K562 (cell line): ENCODE measurements around the gene MYO1F. TPM values are rescaled to one million over a fixed set of nuclear protein-coding genes. Genes with fewer than 3 reads are reported as not detected.

Experiments
- polyA plus RNA-seq, 8 experiments: library from polyadenylated mRNA; depleted of rRNA in 4 of 8; stranded (reverse) in 5 of 8; unstranded in 3 of 8; fragments of >200 nt; fragmentation: Nextera tagmentation in 2 of 8; fragmentation: Illumina TruSeq in 1 of 8; extraction: Ambion mirVana in 2 of 8; extraction: Trizol in 1 of 8; gene quantifications; 2 replicates each; pipeline versions ENCODE4 v1.2.1 to v1.2.3, GENCODE V29; 2011 to 2014; ENCODE audit warnings: inconsistent platforms in 1 of 8, missing spikeins in 1 of 8
- total RNA-seq, 7 experiments: library from RNA; depleted of rRNA in 6 of 7; stranded (reverse); fragments of >200 nt in 6 of 7; fragmentation: Illumina TruSeq in 2 of 7; extraction: Trizol in 2 of 7; gene quantifications; 2 replicates each; pipeline versions ENCODE4 v1.2.1 to v1.2.3, GENCODE V29; 2011 to 2021; ENCODE audit warnings: low replicate concordance in 1 of 7
- TF ChIP-seq, protein P1 (sequence below), 2 experiments: fragments of 450-650 bp; IDR thresholded peaks; 2 replicates each; pipeline ENCODE4 v1.6.1; 2016; ENCODE audit warnings: mild to moderate bottlenecking in 2 of 2, borderline replicate concordance in 1 of 2, low read depth in 1 of 2, moderate library complexity in 1 of 2

Gene MYO1F
- total and polyA plus RNA-seq, 9 of the 15 experiments (the other 6 are each of a cell fraction or from before 2014, with no cell fraction given): 0.78 to 9.4 (median 4.3) TPM

DNA sequence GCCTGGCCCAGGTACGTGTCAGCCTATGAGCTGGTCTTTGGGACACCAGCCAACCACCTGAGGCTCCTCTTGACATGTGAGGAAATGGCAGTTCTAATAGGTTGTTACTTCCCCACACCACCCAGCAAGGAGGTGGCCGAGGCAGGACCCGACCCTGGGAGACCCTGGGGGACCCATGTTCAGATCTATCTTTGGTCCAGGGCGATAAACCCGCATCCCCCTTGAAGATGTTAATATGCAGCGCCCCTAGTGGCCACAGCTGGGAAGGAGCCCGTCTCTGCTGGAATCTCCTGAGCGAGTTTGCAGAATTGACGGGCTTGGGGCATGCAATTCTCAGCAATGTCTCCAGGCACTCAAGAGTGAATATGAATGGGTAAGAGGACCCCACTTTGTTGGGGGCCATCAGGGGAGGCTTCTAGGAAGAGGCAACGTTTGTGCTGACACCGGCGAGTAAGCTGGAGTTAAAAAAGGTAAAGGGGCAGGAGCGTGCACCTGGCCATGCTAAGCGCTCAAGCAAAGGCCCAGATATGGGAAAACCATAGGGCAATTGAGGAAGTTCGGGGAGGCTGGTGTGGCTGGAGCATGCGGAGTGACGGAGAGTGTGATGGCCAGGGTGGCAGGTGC, 1.5 kb upstream of the MYO1F start (continued):
- TF ChIP-seq, protein P1, sequence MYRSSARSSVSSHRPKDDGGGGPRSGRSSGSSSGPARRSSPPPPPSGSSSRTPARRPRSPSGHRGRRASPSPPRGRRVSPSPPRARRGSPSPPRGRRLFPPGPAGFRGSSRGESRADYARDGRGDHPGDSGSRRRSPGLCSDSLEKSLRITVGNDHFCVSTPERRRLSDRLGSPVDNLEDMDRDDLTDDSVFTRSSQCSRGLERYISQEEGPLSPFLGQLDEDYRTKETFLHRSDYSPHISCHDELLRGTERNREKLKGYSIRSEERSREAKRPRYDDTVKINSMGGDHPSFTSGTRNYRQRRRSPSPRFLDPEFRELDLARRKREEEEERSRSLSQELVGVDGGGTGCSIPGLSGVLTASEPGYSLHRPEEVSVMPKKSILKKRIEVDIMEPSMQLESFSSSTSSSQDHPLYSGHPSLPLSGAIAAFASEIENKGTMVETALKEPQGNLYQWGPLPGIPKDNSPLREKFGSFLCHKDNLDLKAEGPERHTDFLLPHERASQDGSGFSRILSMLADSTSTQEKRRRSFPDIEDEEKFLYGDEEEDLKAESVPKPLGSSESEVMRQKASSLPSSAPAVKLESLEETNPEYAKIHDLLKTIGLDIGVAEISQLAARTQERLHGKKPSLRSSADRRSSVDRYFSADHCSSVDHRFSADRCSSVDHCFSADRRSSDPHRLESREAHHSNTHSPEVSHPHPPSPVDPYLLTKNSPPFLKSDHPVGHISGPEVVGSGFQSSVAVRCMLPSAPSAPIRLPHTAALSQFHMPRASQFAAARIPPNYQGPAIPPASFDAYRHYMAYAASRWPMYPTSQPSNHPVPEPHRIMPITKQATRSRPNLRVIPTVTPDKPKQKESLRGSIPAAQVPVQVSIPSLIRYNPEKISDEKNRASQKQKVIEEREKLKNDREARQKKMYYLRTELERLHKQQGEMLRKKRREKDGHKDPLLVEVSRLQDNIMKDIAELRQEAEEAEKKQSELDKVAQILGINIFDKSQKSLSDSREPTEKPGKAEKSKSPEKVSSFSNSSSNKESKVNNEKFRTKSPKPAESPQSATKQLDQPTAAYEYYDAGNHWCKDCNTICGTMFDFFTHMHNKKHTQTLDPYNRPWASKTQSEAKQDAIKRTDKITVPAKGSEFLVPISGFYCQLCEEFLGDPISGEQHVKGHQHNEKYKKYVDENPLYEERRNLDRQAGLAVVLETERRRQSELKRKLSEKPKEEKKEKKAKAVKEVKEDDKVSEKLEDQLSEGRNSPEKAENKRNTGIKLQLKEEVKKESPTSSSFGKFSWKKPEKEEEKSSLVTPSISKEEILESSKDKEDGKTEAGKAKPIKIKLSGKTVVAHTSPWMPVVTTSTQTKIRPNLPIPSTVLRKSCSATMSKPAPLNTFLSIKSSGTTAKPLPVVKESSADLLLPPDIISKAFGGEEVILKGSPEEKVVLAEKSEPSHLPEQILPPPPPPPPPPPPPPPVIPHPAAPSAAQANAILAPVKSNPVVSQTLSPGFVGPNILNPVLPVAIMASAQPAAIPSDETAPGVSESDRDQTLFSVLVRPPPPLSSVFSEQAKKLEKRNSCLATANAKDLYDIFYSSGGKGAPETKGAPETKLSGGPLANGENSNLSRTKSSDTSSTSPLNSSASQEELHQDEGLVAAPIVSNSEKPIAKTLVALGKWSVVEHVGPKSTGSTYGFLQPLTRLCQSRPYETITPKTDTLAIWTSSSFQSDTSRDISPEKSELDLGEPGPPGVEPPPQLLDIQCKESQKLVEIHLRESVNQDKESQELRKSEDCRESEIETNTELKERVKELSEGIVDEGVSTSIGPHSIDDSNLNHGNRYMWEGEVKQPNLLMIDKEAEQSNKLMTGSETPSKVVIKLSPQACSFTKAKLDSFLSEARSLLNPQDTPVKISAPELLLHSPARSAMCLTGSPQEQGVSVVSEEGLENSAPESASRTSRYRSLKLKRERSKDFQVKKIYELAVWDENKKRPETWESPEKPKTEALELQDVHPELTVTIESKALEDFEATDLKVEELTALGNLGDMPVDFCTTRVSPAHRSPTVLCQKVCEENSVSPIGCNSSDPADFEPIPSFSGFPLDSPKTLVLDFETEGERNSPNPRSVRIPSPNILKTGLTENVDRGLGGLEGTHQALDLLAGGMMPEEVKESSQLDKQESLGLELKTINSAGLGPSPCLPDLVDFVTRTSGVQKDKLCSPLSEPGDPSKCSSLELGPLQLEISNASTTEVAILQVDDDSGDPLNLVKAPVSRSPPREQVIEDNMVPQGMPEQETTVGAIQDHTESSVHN (IDR thresholded peaks at IDR 0.05; ENCODE audit: borderline replicate concordance in 1 of 2, low read depth in 1 of 2): no peak
